TTC549 (cell line): ENCODE data around the gene NLN.

Experiments
- FAIRE-seq: peaks from 2 replicates; lab custom pipeline; 2012; peaks lifted over from hg19 to GRCh38; lab: Jason Lieb, UNC

The NLN gene

GRCh38 chr5:65876970-65877369, 155.0 kb downstream of the NLN start:
- no peak for FAIRE-seq
